Neural cell (in vitro differentiated cells): Measurements from ENCODE around the gene SLC7A1. TPM values are rescaled to one million over a fixed set of nuclear protein-coding genes. Genes with fewer than 3 reads are reported as not detected.

Experiments used
- H2AFZ ChIP-seq: fragments of 200-600, 300-800 bp; sonication (generic), shearing (Covaris generic); 2 replicates; pipeline ENCODE4 v1.6.0; 2014; ENCODE audit warnings: low read depth, mild to moderate bottlenecking, antibody characterized with exemption, low read length, moderate library complexity
- H3F3A ChIP-seq: fragments of 200-600 bp; shearing (Covaris generic); 2 replicates; pipeline ENCODE4 v1.6.1; 2016; ENCODE audit warnings: mild to moderate bottlenecking, moderate library complexity, mixed read lengths, antibody characterized with exemption, low read length; ENCODE audit not compliant: insufficient read depth, poor library complexity, severe bottlenecking
- H3K27ac ChIP-seq: fragments of 200-600, 300-800 bp; sonication (generic), shearing (Covaris generic); 2 replicates; pipeline ENCODE4 v1.5.1; 2014; ENCODE audit warnings: mild to moderate bottlenecking, low read length, moderate library complexity
- H3K27me3 ChIP-seq: fragments of 300-800, 200-600 bp; sonication (generic), shearing (Covaris generic); 2 replicates; pipeline ENCODE4 v1.6.0; 2014; ENCODE audit warnings: mild to moderate bottlenecking, low read depth, low read length, moderate library complexity; ENCODE audit not compliant: insufficient read depth
- H3K36me3 ChIP-seq: fragments of 300-800, 200-600 bp; sonication (generic), shearing (Covaris generic); 2 replicates; pipeline ENCODE4 v1.5.1; 2014; ENCODE audit warnings: mild to moderate bottlenecking, antibody characterized with exemption, low read length, moderate library complexity; ENCODE audit not compliant: insufficient read depth
- H3K4me2 ChIP-seq: fragments of 300-800, 200-600 bp; sonication (generic), shearing (Covaris generic); 2 replicates; pipeline ENCODE4 v1.6.0; 2014; ENCODE audit warnings: mild to moderate bottlenecking, low read length
- H3K4me3 ChIP-seq: fragments of 300-800, 200-600 bp; sonication (generic), shearing (Covaris generic); 2 replicates; pipeline ENCODE4 v1.5.1; 2014; ENCODE audit warnings: mild to moderate bottlenecking, low read length, moderate library complexity
- H3K79me2 ChIP-seq: fragments of 200-600 bp; shearing (Covaris generic); replicated peaks from 2 replicates; pipeline ENCODE4 v1.6.0; 2014; ENCODE audit warnings: mild to moderate bottlenecking, low read length, moderate library complexity; ENCODE audit not compliant: insufficient read depth
- H3K9ac ChIP-seq: fragments of 300-800, 200-600 bp; sonication (generic), shearing (Covaris generic); 2 replicates; pipeline ENCODE4 v1.6.1; 2016; ENCODE audit warnings: mild to moderate bottlenecking, low read length, mixed read lengths
- H3K9me2 ChIP-seq: fragments of 200-600 bp; shearing (Covaris generic); 2 replicates; pipeline ENCODE4 v1.6.1; 2016; ENCODE audit warnings: mild to moderate bottlenecking, low read length, mixed read lengths; ENCODE audit not compliant: insufficient read depth
- H3K9me3 ChIP-seq: fragments of 200-600, 300-800 bp; sonication (generic), shearing (Covaris generic); 2 replicates; pipeline ENCODE4 v1.6.1; 2016; ENCODE audit warnings: mild to moderate bottlenecking, mixed run types, low read length, moderate library complexity, mixed read lengths
- H4K20me1 ChIP-seq: fragments of 200-600 bp; shearing (Covaris generic); 2 replicates; pipeline ENCODE4 v1.6.1; 2016; ENCODE audit warnings: mild to moderate bottlenecking, mixed run types; ENCODE audit not compliant: insufficient read depth
- EP300 ChIP-seq: fragments of 450-650 bp; conservative IDR thresholded peaks from 2 replicates; pipeline ENCODE4 v1.6.1; 2014; ENCODE audit warnings: antibody characterized with exemption, mild to moderate bottlenecking, moderate library complexity; ENCODE audit not compliant: poor library complexity, severe bottlenecking
- EZH2 ChIP-seq: fragments of 200-600, 300-800 bp; shearing (Covaris generic), sonication (generic); IDR thresholded peaks from 2 replicates; pipeline ENCODE4 v1.6.1; 2014; ENCODE audit warnings: antibody characterized with exemption, low read length, borderline replicate concordance, mild to moderate bottlenecking; ENCODE audit not compliant: insufficient read depth, poor library complexity, severe bottlenecking
- MXI1 ChIP-seq: fragments of 450-650 bp; conservative IDR thresholded peaks from 2 replicates; pipeline ENCODE4 v1.6.1; 2014; ENCODE audit warnings: antibody characterized with exemption, mild to moderate bottlenecking; ENCODE audit not compliant: poor library complexity, severe bottlenecking
- POLR2AphosphoS5 ChIP-seq: IDR thresholded peaks from 2 replicates; pipeline ENCODE4 v1.6.1; 2012
- RAD21 ChIP-seq: fragments of 450-650 bp; conservative IDR thresholded peaks from 2 replicates; pipeline ENCODE4 v1.6.1; 2014; ENCODE audit warnings: antibody characterized with exemption, mild to moderate bottlenecking, moderate library complexity
- SMC3 ChIP-seq: fragments of 450-650 bp; conservative IDR thresholded peaks from 2 replicates; pipeline ENCODE4 v1.6.1; 2014; ENCODE audit warnings: antibody characterized with exemption, mild to moderate bottlenecking, moderate library complexity; ENCODE audit not compliant: poor library complexity
- TAF1 ChIP-seq: IDR thresholded peaks from 2 replicates; pipeline ENCODE4 v1.6.1; 2012; ENCODE audit warnings: low read depth
- polyA plus RNA-seq: library from polyadenylated mRNA; depleted of rRNA; stranded (reverse); fragments of >200 nt; gene quantifications from 2 replicates; pipeline ENCODE4 v1.2.3, GENCODE V29; 2014
- TF ChIP-seq, protein P1 (sequence below): fragments of 450-650 bp; IDR thresholded peaks from 2 replicates; pipeline ENCODE4 v1.5.1; 2014; ENCODE audit warnings: antibody characterized with exemption, mild to moderate bottlenecking, moderate library complexity; ENCODE audit not compliant: poor library complexity, severe bottlenecking
- TF ChIP-seq, protein P2 (sequence below): IDR thresholded peaks from 2 replicates; pipeline ENCODE4 v1.6.1; 2012; ENCODE audit warnings: borderline replicate concordance

Gene SLC7A1
- polyA plus RNA-seq, 1 donor from 2014 or later, result 2.6 TPM

DNA sequence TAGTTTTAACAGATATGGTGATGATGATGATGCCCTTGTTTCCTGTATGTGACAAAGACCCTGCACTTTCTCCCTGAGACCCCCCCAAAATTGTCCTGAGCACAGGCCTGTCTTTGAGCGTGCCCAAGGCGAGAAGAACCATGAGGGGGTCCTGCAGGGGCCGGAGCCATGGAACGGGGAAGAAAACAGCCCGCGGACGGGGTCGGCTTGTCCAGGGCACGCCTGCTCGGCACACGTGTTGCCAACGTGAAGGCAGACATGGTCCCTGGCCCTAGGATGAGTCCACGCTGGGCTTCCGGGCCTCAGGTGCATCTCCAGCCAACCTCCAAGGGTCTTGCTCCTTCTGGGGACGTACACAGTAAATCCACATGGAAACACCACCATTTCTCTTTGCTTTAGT is 90.8 kb downstream of the SLC7A1 start:
- H3K27ac ChIP-seq, result no peak overlapping the region
- H3K79me2 ChIP-seq, result no peaks in the 10 kb centered on the region
- H3K9me3 ChIP-seq, result no peaks in the 10 kb centered on the region
- H3F3A ChIP-seq, result no peaks in the 10 kb centered on the region
- H4K20me1 ChIP-seq, result no peaks in the 10 kb centered on the region
- no peak for TF ChIP-seq POLR2AphosphoS5
- no peak for TF ChIP-seq TAF1
- TF ChIP-seq EP300, result no peak
- TF ChIP-seq MXI1, result no peak
- no peak for TF ChIP-seq RAD21
- TF ChIP-seq, protein P1, sequence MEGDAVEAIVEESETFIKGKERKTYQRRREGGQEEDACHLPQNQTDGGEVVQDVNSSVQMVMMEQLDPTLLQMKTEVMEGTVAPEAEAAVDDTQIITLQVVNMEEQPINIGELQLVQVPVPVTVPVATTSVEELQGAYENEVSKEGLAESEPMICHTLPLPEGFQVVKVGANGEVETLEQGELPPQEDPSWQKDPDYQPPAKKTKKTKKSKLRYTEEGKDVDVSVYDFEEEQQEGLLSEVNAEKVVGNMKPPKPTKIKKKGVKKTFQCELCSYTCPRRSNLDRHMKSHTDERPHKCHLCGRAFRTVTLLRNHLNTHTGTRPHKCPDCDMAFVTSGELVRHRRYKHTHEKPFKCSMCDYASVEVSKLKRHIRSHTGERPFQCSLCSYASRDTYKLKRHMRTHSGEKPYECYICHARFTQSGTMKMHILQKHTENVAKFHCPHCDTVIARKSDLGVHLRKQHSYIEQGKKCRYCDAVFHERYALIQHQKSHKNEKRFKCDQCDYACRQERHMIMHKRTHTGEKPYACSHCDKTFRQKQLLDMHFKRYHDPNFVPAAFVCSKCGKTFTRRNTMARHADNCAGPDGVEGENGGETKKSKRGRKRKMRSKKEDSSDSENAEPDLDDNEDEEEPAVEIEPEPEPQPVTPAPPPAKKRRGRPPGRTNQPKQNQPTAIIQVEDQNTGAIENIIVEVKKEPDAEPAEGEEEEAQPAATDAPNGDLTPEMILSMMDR, result no peak
- TF ChIP-seq SMC3, result no peak
- TF ChIP-seq EZH2, result no peak
- TF ChIP-seq, protein P2, sequence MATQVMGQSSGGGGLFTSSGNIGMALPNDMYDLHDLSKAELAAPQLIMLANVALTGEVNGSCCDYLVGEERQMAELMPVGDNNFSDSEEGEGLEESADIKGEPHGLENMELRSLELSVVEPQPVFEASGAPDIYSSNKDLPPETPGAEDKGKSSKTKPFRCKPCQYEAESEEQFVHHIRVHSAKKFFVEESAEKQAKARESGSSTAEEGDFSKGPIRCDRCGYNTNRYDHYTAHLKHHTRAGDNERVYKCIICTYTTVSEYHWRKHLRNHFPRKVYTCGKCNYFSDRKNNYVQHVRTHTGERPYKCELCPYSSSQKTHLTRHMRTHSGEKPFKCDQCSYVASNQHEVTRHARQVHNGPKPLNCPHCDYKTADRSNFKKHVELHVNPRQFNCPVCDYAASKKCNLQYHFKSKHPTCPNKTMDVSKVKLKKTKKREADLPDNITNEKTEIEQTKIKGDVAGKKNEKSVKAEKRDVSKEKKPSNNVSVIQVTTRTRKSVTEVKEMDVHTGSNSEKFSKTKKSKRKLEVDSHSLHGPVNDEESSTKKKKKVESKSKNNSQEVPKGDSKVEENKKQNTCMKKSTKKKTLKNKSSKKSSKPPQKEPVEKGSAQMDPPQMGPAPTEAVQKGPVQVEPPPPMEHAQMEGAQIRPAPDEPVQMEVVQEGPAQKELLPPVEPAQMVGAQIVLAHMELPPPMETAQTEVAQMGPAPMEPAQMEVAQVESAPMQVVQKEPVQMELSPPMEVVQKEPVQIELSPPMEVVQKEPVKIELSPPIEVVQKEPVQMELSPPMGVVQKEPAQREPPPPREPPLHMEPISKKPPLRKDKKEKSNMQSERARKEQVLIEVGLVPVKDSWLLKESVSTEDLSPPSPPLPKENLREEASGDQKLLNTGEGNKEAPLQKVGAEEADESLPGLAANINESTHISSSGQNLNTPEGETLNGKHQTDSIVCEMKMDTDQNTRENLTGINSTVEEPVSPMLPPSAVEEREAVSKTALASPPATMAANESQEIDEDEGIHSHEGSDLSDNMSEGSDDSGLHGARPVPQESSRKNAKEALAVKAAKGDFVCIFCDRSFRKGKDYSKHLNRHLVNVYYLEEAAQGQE, result no peak
- no peak overlapping the region for H3K9ac ChIP-seq
- no peak overlapping the region for H3K4me3 ChIP-seq
- no peaks in the 10 kb centered on the region for H3K27me3 ChIP-seq
- no peaks in the 10 kb centered on the region for H3K36me3 ChIP-seq
- H3K4me2 ChIP-seq, result no peak overlapping the region
- H2AFZ ChIP-seq, result no peak overlapping the region
- no peaks in the 10 kb centered on the region for H3K9me2 ChIP-seq

DNA sequence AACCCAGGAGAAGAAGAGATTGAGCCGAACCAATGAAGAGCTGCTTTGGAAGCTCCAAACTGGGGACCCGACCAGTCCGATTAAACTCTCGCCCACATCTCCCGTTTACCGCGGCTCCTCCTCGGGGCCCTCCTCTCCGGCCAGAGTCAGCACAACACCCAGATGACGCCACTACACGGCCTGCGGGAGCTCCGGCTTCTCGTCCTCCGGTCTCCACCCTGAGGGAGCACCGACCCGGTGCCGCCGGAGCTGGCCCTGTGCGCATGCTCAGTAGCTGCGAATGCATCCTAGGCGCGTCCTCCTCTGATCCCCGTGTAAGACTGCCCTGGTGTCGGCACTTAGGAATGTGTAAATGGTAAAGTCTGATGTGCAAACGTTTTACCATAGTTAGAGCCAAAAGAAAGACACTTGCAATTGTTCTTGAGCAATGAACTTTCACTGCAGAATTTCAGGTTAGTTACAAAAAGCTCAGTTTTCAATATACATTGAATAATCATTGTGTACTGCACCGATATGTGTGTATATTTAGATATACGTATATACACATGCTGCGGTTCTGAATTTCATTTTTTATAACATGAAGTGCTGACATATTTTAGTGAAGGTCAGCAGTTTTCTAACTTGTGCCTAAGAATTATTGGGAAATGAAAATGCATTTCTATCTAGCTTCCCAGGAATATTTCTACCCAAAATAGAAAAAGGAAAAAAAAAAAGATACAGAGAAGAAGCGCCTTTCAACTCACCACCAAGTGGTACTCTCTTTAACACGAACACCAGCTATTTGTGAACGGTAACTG is 92.2 kb downstream of the SLC7A1 start:
- Histone ChIP-seq H3K9ac (no peak overlapping the region), H3K4me3 (no peak overlapping the region), H3K9me3 (no peaks in the 10 kb centered on the region), H4K20me1 (no peaks in the 10 kb centered on the region), H2AFZ (no peak overlapping the region), H3K27ac (no peak overlapping the region), H3K4me2 (no peak overlapping the region), H3F3A (no peaks in the 10 kb centered on the region), H3K36me3 (no peaks in the 10 kb centered on the region), H3K79me2 (no peaks in the 10 kb centered on the region), H3K9me2 (no peaks in the 10 kb centered on the region), H3K27me3 (no peaks in the 10 kb centered on the region)
- TF ChIP-seq SMC3, result no peak
- TF ChIP-seq TAF1, result no peak
- no peak for TF ChIP-seq RAD21
- no peak for TF ChIP-seq EP300
- TF ChIP-seq POLR2AphosphoS5, result no peak
- TF ChIP-seq, protein P1, result no peak
- TF ChIP-seq, protein P2, result no peak
- TF ChIP-seq MXI1, result no peak
- no peak for TF ChIP-seq EZH2
